HG03457 (cell line): ENCODE data around the gene IDUA.

Source experiments
- ATAC-seq: cut with Tn5 transposase; IDR thresholded peaks from one replicate; pipeline ENCODE4 v1.9.1; 2021; ENCODE audit warnings: moderate number of reproducible peaks; ENCODE audit not compliant: unreplicated experiment

The IDUA gene

GRCh38 chr4:985123-985830 lies 1.6 kb upstream of the IDUA start:
- no peak for ATAC-seq

GRCh38 chr4:986428-986878 lies 391 bp upstream of the IDUA start:
- no peak for ATAC-seq

- no peak for ATAC-seq
Measured at GRCh38 chr4:987624-988513, 1.0 kb downstream of the IDUA start.

GRCh38 chr4:988726-989721 lies 2.2 kb downstream of the IDUA start:
- no peak for ATAC-seq

- ATAC-seq = no peak
Measured at GRCh38 chr4:989722-990471, 3.1 kb downstream of the IDUA start.

- no peak for ATAC-seq
Measured at GRCh38 chr4:990746-991367, 4.0 kb downstream of the IDUA start.

- no peak for ATAC-seq
Measured at GRCh38 chr4:991451-992296, 4.8 kb downstream of the IDUA start.

- no peak for ATAC-seq
Measured at GRCh38 chr4:992297-993110, 5.7 kb downstream of the IDUA start.

GRCh38 chr4:993111-994029 lies 6.5 kb downstream of the IDUA start, which contains the start of gene SLC26A1:
Gene SLC26A1 (minus strand): TSS chr4:993404. CDS start chr4:991703, 1,701 bp downstream.
- ATAC-seq = no peak

- ATAC-seq = no peak
Measured at GRCh38 chr4:995311-996026, 8.6 kb downstream of the IDUA start.

- ATAC-seq = no peak
Measured at GRCh38 chr4:996030-996996, 9.5 kb downstream of the IDUA start.

GRCh38 chr4:996997-997374 lies 10.1 kb downstream of the IDUA start:
- no peak for ATAC-seq

GRCh38 chr4:997375-998071 lies 10.7 kb downstream of the IDUA start:
- ATAC-seq = no peak

GRCh38 chr4:998096-998691 lies 11.3 kb downstream of the IDUA start:
- ATAC-seq = no peak
